WTC11 (cell line): Measurements from ENCODE around the gene COL1A1. TPM values are rescaled to one million over a fixed set of nuclear protein-coding genes. Genes with fewer than 3 reads are reported as not detected.

Experiments
- ATAC-seq: fragments of 200-7000 bp; cut with Tn5 transposase; 2 replicates; pipeline ENCODE4 v1.10.0; 2021; ENCODE audit warnings: mild to moderate bottlenecking, moderate library complexity
- CTCF ChIA-PET: fragments of 300-600 bp; sonication (Branson Sonifier 250); formaldehyde crosslinking; loops from one replicate; lab custom pipeline; 2021; ENCODE audit warnings: antibody characterized with exemption; lab: Charles Lee
- POLR2A ChIA-PET: fragments of 350-600 bp; sonication (Branson Sonifier 250); formaldehyde crosslinking; loops from one replicate; lab custom pipeline; 2021; ENCODE audit warnings: antibody characterized with exemption; lab: Charles Lee
- DNase-seq: peaks from one replicate; pipeline ENCODE4 v3.0.0; 2021; ENCODE audit warnings: low spot score
- H3K27ac Mint-ChIP-seq: 2 replicates; pipeline ENCODE4 v1.8.0; 2021; ENCODE audit warnings: mixed read lengths
- H3K27me3 Mint-ChIP-seq: 2 replicates; pipeline ENCODE4 v1.8.0; 2021; ENCODE audit warnings: low read depth, mild to moderate bottlenecking, moderate library complexity, mixed read lengths
- H3K36me3 Mint-ChIP-seq: 2 replicates; pipeline ENCODE4 v1.8.0; 2021; ENCODE audit warnings: mixed read lengths
- H3K4me1 Mint-ChIP-seq: 2 replicates; pipeline ENCODE4 v1.8.0; 2022; ENCODE audit warnings: mixed read lengths
- H3K4me3 Mint-ChIP-seq: 2 replicates; pipeline ENCODE4 v1.8.0; 2021; ENCODE audit warnings: mild to moderate bottlenecking, moderate library complexity, mixed read lengths
- H3K9me3 Mint-ChIP-seq: 2 replicates; pipeline ENCODE4 v1.8.0; 2021; ENCODE audit warnings: mixed read lengths
- ATF3 ChIP-seq: sonication (generic); formaldehyde crosslinking; conservative IDR thresholded peaks from 2 replicates; pipeline ENCODE4 v1.8.1; 2022; ENCODE audit warnings: mild to moderate bottlenecking, missing genetic modification reagents
- ATF6 ChIP-seq: sonication (generic); formaldehyde crosslinking; IDR thresholded peaks from 2 replicates; pipeline ENCODE4 v1.8.1; 2023; ENCODE audit warnings: mild to moderate bottlenecking, missing genetic modification reagents
- CDX4 ChIP-seq: fragments of 250-450 bp; sonication (Bioruptor Pico); IDR thresholded peaks from 2 replicates; pipeline ENCODE4 v1.9.0; 2021; ENCODE audit warnings: moderate library complexity, mild to moderate bottlenecking, inconsistent platforms, borderline replicate concordance
- E2F4 ChIP-seq: sonication (generic); formaldehyde crosslinking; IDR thresholded peaks from 2 replicates; pipeline ENCODE4 v1.8.1; 2022; ENCODE audit warnings: low read depth, mild to moderate bottlenecking, moderate library complexity, missing genetic modification reagents, borderline replicate concordance
- FOXK1 ChIP-seq: sonication (generic); formaldehyde crosslinking; IDR thresholded peaks from 2 replicates; pipeline ENCODE4 v1.8.0; 2022; ENCODE audit warnings: mild to moderate bottlenecking, moderate library complexity, missing genetic modification reagents
- SMAD3 ChIP-seq: sonication (generic); formaldehyde crosslinking; IDR thresholded peaks from 2 replicates; pipeline ENCODE4 v1.8.0; 2022; ENCODE audit warnings: missing genetic modification reagents, mild to moderate bottlenecking, borderline replicate concordance
- SP1 ChIP-seq: sonication (generic); formaldehyde crosslinking; conservative IDR thresholded peaks from 2 replicates; pipeline ENCODE4 v1.8.1; 2022; ENCODE audit warnings: missing genetic modification reagents
- USF1 ChIP-seq: sonication (generic); formaldehyde crosslinking; IDR thresholded peaks from 2 replicates; pipeline ENCODE4 v1.8.0; 2022; ENCODE audit warnings: mild to moderate bottlenecking, missing genetic modification reagents
- ZMAT4 ChIP-seq: fragments of 250-450 bp; sonication (Bioruptor Pico); IDR thresholded peaks from 2 replicates; pipeline ENCODE4 v1.9.0; 2021; ENCODE audit warnings: mild to moderate bottlenecking
- ZNF219 ChIP-seq: sonication (generic); formaldehyde crosslinking; IDR thresholded peaks from 2 replicates; pipeline ENCODE4 v1.8.0; 2023; ENCODE audit warnings: missing genetic modification reagents, mild to moderate bottlenecking, borderline replicate concordance
- ZNF232 ChIP-seq: sonication (generic); formaldehyde crosslinking; IDR thresholded peaks from 2 replicates; pipeline ENCODE4 v1.8.0; 2022; ENCODE audit warnings: mild to moderate bottlenecking, missing genetic modification reagents
- ZNF263 ChIP-seq: sonication (generic); formaldehyde crosslinking; IDR thresholded peaks from 2 replicates; pipeline ENCODE4 v1.8.1; 2022; ENCODE audit warnings: low read depth, mild to moderate bottlenecking, moderate library complexity, missing genetic modification reagents
- ZNF281 ChIP-seq: sonication (generic); formaldehyde crosslinking; IDR thresholded peaks from 2 replicates; pipeline ENCODE4 v1.8.0; 2023; ENCODE audit warnings: mild to moderate bottlenecking, missing genetic modification reagents
- ZNF512 ChIP-seq: sonication (generic); formaldehyde crosslinking; IDR thresholded peaks from 2 replicates; pipeline ENCODE4 v1.8.1; 2022; ENCODE audit warnings: missing genetic modification reagents, borderline replicate concordance
- ZSCAN18 ChIP-seq: fragments of 250-450 bp; sonication (Bioruptor Pico); IDR thresholded peaks from 2 replicates; pipeline ENCODE4 v2.1.2; 2022; ENCODE audit warnings: mild to moderate bottlenecking, moderate library complexity
- total RNA-seq: library from RNA; stranded (reverse); gene quantifications from 3 replicates; pipeline ENCODE4 v1.2.3, GENCODE V29; 2021

The COL1A1 gene
- total RNA-seq, 1 experiment from 2014 or later = 52.1 TPM

GRCh38 chr17:50238601-50239280 is 37.3 kb upstream of the COL1A1 start (continued):
- TF ChIP-seq CDX4 (CRISPR knock-in tag) = no peak
- TF ChIP-seq E2F4 (CRISPR knock-in tag) = no peak
- TF ChIP-seq ZNF281 (CRISPR knock-in tag) = no peak

- ChIA-PET CTCF (interaction anchor here (0.7 kb wide), 1 partner anchor 37 kb away, joined by 3 read pairs; the partner anchor contains the start of gene TMEM92), POLR2A (no interaction called here)
- H3K36me3 Mint-ChIP-seq = peaks cover 2% of the 10 kb centered on the region; the same call in 1 of the 2 replicates
- H3K27me3 Mint-ChIP-seq = peaks cover 17% of the 10 kb centered on the region
- H3K9me3 Mint-ChIP-seq = peaks cover 22% of the 10 kb centered on the region
- no peaks in the 10 kb centered on the region for H3K4me1 Mint-ChIP-seq
- ATAC-seq (no peak), DNase-seq (no peak)
- H3K27ac Mint-ChIP-seq = no peak overlapping the region
- H3K4me3 Mint-ChIP-seq = no peak overlapping the region
- TF ChIP-seq FOXK1 (CRISPR knock-in tag) (no peak), ZSCAN18 (CRISPR knock-in tag) (no peak), ZNF232 (CRISPR knock-in tag) (no peak), ATF6 (CRISPR knock-in tag) (no peak), USF1 (no peak), SP1 (CRISPR knock-in tag) (no peak), SMAD3 (CRISPR knock-in tag) (no peak), ATF3 (no peak), ZNF512 (CRISPR knock-in tag) (no peak), ZNF263 (CRISPR knock-in tag) (no peak), ZMAT4 (CRISPR knock-in tag) (no peak), ZNF219 (CRISPR knock-in tag) (no peak)
These were observed 36.5 kb upstream of the COL1A1 start for GRCh38 chr17:50237901-50238300.
